Hindlimb muscle (tissue), 1 donor: ENCODE measurements around the gene C6orf89. TPM values are rescaled to one million over a fixed set of nuclear protein-coding genes. Genes with fewer than 3 reads are reported as not detected.

Experiments
- DNase-seq: peaks from one replicate; pipeline ENCODE4 v3.0.0-alpha.2; 2013
- polyA plus RNA-seq: library from polyadenylated mRNA; unstranded; fragments of 120-200 nt; gene quantifications from one replicate; pipeline ENCODE4 v1.2.1, GENCODE V29; 2013; ENCODE audit not compliant: insufficient read length

The C6orf89 gene
- polyA plus RNA-seq, 1 donor, result 30.9 TPM

DNA sequence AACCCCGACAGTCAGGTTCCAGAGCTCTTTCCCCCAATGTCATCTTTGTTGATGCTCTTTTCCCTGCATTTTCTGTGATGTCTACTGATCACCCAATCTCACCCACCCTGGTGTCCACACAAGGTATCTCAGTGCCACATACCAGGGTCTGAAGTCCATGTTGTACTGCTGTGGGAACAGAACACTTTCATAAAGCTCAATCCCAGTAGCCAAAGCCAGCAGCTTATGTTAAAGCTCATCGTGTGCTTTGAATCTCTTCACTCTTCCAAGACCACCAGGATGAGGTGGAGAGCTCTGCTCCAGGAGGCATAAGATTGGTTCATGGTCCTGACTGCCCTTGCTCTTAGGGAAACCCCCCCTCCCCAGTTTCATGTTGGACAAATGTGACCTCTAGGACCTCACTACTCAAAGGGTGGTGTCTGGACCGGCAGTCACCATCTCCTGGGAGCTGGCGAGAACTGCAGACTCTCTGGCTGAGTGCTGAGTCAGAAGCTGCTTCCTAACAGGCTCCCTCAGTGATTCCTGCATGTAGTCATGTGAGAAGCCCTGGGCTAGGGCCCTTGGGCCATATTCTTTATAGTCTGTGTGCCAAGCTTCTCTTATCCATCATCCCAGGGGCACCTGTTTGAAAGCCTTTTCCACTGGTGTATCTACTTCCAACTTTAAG lies 33.1 kb upstream of the C6orf89 start:
- no peak for DNase-seq

DNA sequence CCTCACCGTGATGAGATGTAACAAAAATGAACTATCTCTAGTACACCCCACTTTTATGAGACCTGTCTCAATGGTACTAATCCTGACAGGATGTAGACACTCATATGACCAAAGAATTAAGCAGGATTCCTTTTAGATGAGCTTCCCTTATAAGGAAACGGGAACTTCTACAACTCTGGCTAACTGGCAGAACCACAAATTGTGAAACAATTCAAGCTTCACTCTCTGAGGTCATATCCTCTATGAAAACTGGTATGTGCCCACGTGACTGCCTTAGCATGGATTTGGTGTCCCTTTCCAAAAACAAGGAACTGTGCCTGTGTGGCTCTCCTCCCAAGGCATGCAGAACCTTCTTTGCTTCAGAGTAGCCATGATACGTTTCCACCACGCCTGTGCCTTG lies 32.4 kb upstream of the C6orf89 start:
- DNase-seq, result no peak

DNA sequence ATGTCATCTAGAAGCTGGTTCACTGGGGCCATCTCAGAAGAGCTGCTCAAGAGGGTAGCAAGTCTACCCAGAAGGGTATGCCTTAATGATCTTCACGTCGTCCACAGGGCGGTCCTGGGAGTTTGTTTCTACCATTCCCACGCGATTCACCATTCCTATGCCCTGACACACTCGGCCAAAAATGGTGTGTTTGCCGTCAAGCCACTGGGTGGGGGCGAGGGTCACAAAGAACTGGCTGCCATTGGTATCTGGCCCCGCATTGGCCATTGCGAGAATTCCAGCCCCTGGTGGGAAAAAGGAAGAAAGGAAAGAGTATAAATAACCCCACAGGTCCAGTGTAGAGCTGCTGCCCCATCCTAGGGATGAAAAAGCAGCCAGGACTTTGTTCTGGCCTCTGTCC lies 30.0 kb upstream of the C6orf89 start:
- no peak for DNase-seq

GRCh38 chr6:36856277-36856676 lies 29.5 kb upstream of the C6orf89 start:
- no peak for DNase-seq

- DNase-seq, result no peak
These were observed 28.4 kb upstream of the C6orf89 start for GRCh38 chr6:36857325-36857724.

DNA sequence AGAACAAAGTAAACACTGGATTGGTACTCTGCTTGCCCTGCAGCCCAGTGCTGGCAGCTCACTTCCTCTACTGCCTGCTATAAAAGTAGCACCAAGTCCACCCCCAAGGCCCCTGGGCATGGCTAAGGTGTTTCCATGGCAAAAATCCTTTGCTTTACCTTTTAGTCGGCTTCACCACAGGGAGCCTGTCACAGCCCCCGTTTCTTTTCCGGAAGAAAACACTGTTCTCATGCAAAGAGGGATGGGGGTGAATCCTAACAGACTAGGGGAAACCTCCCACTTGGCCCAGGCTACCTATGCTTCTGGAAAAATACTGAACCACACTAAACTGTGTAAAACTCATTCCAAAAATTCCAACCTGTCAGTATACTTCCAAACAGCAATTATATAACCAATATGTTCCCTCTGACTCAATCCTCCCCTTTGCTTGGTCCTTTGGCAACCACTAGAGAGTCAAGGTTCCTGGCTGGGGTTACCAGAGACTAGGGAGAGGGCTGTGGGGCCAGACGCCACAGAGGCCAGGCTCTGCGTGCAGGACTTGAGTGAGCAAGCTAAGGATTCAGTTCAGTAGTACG lies 27.3 kb upstream of the C6orf89 start:
- DNase-seq, result peak; percentile 40

DNA sequence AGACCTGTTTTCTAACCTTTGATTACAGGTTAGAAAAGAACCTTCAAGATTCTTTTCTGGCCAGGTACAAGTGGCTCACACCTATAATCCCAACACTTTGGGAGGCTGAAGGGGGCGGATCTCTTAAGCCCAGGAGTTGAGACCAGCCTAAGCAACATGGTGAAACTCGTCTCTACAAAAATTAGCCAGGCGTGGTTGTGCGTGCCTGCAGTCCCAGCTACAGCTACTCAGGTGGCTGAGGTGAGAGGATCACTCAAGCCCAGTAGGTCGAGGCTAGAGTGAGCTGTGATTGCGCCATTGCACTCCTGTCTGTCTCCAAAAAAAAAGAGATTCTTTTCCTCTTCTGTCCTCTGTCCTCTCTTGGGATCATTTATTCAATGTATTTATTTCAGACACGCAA lies 25.6 kb upstream of the C6orf89 start:
- DNase-seq, result no peak

DNA sequence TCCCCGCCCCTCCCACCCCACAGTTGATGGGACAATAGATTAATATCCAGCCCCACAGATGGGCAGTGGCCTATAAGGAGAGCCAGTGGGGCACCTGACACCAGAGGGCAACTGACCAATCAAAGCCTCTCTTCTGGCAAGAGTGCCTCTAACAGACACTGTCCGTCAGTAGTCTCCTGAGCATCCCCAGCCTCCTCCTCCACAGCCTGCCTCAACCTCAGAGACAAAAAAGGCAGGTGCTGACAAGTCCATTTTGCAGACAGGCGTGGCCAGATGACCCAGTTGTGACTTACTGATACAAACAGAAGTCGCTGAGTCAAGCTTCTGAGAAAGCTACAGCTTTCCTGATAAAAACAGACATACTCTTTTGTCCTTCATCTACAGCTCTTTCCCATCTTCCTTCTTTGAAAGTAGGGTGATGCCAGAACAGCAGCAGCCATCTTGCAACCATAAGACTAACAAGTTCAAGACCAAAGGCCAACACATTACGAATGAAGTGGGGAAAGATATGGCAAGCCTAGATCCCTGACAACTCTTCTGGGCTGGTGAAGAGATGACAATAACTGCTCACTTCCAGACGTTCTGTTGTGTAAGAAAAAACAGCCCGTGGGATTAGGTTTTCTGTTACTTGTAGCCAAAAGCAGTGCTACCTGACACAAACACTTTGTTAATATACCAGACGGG lies 23.4 kb upstream of the C6orf89 start:
- DNase-seq, result no peak

DNA sequence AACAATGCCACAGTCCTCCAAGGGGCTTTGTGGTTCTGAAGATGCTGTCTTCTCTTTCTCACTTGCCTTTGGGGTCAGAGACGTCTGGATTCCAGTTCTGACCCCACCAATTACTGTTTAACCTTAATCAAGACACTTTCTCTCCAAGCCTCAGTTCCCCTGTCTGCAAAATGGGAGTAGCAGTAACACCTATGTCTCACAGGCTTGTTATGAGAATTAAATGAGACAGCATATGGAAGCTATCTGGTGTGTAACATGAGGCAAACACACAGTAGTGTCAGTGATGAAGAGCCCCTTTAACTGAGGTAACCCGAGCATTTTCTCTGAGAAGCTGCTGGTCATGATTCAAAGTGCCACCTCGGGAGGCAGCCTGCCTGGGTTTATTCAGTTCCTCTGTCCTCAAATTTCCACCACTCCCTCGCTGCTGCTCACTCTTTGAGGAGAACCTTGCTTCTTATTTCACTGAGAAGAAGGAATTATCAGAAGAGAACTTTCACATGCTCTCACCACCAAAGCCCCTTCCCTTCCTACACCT lies 22.8 kb upstream of the C6orf89 start:
- no peak for DNase-seq

- DNase-seq, result no peak
These were observed 21.8 kb upstream of the C6orf89 start for GRCh38 chr6:36863670-36864540.

DNA sequence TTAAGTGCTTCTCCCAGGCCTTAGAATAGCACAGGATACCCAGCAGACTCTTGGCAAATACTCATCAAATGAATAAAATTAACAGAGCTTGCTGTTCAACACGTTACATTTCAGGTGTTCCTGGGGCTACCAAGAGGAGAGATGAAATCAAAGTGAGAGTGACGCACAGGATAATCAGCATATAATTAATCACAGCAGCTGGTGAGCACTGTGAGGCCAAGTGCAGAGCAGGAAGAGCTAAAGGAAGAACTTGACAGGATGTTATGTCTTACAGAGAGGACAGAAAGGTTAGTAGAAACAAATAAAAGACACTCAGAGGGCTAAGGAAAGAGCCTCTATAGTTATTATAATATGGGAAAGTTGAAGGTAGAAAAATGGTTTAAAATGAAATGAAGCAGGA lies 19.9 kb upstream of the C6orf89 start:
- DNase-seq, result no peak

GRCh38 chr6:36867471-36868224 lies 18.1 kb upstream of the C6orf89 start:
- DNase-seq, result no peak

GRCh38 chr6:36871686-36872085 lies 14.1 kb upstream of the C6orf89 start:
- DNase-seq, result no peak

DNA sequence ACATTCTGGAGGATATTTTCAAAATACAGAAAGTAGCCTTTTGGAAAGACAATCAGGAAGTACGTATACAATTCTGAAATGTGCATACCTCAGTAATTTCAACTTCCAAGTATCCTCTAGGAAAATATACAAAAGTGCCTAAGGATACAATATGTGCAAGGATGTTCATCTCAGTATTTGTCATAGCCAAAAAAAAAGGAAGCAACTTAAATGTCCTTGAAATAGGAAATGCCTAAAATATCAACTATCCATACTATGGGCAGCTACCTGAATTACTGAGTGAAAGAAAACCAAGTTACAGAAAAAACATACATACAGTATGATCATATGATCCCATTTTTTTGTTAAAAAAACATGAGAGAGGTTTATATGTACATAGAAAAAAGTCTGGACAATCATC lies 12.6 kb upstream of the C6orf89 start:
- no peak for DNase-seq

- DNase-seq, result peak; percentile 8
These were observed 11.9 kb upstream of the C6orf89 start for GRCh38 chr6:36873612-36874442.

DNA sequence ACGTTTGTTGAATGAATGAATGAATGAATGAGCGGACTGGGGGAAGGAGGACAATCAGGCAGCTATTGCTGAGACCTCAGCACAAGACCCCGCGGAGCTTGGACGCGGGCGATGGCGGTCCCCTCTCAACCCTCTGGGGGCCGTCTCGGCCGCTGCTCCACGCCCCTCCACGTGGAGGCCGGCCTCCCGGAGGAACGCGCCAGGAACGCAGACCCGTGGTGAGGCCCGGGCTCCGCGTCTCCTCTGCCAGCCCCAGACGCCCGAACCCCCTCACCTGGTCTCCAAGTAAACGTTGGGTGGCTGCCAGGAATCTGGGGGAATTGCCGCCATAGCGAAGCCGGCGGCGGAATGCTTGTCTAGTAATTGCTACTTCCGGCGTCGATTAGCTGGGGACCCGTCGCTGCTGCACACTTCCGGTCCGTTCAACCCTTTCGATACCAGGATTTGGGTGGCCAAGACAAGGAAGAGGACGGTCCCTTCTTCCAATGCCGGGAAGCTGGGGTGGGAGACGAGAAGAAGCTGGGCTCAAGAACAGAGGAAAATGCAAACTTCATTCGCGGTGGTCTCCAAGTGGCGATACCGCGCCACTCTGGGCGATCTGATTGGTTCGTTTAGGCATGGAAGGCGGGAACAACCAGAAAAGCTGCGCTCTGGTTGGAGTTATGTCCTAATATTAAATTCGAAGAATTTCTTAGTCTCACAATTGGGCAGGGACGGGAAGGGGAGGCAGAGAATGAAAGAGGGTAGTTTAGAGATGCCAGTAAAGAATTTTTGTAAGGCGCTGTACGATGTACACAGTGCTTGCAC lies 11.1 kb upstream of the C6orf89 start, which contains the start of gene PPIL1:
PPIL1 (minus strand) TSS at position 361 of the 807 bp plus-strand sequence; CDS start at position 330, 31 bp downstream.
- DNase-seq, result peak; percentile 92

DNA sequence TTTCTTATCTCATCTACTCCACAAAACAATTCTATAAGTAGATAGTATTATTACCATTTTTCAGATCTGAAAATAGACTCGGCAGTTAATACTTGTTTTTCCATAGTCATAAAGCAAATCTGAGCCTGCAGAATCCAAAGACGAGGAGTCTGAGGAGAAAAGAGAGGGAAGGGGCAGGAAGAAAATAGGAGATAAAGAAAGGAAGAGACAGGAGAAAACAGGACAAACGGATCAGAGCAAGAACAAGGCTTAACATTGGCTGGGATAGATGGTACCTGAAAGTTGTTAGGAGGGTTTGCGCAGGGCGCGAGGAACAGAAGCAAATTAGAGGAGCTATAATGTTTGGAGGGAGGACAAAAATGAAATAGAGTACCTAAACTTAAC lies 10.5 kb upstream of the C6orf89 start:
- DNase-seq, result no peak

DNA sequence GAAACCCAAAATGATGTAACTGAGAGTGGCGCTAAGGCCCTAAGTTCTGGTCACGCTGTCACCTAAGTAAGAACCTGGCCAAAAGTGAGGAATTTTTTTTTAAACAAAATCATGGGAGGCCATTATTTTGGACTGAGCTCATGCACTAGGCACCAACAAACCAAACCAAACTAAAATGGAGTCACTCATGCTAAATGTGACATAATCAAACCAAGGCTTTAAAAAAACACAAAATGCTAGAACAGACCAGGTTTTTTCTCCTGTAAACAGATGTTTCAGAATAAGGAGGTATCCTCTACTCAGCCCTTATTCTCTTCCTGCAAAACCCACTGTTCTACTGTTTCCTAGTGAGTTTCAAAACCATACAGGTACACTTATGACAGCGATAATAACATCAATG lies 1.1 kb upstream of the C6orf89 start:
- no peak for DNase-seq

- DNase-seq, result no peak
These were observed 1.3 kb downstream of the C6orf89 start for GRCh38 chr6:36886950-36887618.
